GM12878 (cell line): Measurements from ENCODE around the gene MAD2L1. TPM values are rescaled to one million over a fixed set of nuclear protein-coding genes. Genes with fewer than 3 reads are reported as not detected.

ENCODE experiments used
- ATAC-seq: fragments of 200-7000 bp; cut with Tn5 transposase; 3 replicates; pipeline ENCODE4 v1.9.1; 2020; ENCODE audit warnings: mild to moderate bottlenecking, moderate library complexity
- BruUV-seq: library from RNA; stranded (reverse); fragments of 400-500 nt; replicated peaks from 2 replicates; lab custom pipeline; 2021; lab: Mats Ljungman, UMichigan
- CTCF ChIA-PET: fragments of 300-600 bp; sonication (Branson Sonifier 250); formaldehyde crosslinking; extraction: SDS; loops from one replicate; lab custom pipeline; 2021; ENCODE audit warnings: inconsistent platforms; lab: Yijun Ruan, JAX
- POLR2A ChIA-PET: fragments of 350-600 bp; formaldehyde crosslinking; extraction: SDS; loops from one replicate; lab custom pipeline; 2021; ENCODE audit warnings: inconsistent platforms; lab: Charles Lee
- RAD21 ChIA-PET: fragments of 300-600 bp; sonication (Branson Sonifier 250); formaldehyde crosslinking; loops from one replicate; lab custom pipeline; 2023; ENCODE audit warnings: antibody characterized with exemption; ENCODE audit not compliant: unreplicated experiment; lab: Charles Lee
- SMC1A ChIA-PET: fragments of 300-600 bp; sonication (Branson Sonifier 250); formaldehyde crosslinking; loops from one replicate; lab custom pipeline; 2023; ENCODE audit not compliant: unreplicated experiment, uncharacterized antibody; lab: Charles Lee
- DNase-seq: peaks from one replicate; pipeline ENCODE4 v3.0.0-alpha.2; 2011; ENCODE audit warnings: low read depth, low spot score
- FAIRE-seq: peaks from 3 replicates; lab custom pipeline; 2011; peaks lifted over from hg19 to GRCh38; lab: Jason Lieb, UNC
- H2AFZ ChIP-seq: 2 replicates; pipeline ENCODE4 v1.6.0; 2011; ENCODE audit warnings: low read depth, low read length, control low read depth; ENCODE audit not compliant: control insufficient read depth
- H3K27ac ChIP-seq: 2 replicates; pipeline ENCODE4 v1.5.1; 2011; ENCODE audit warnings: control low read depth; ENCODE audit not compliant: control insufficient read depth, insufficient read depth
- H3K27me3 ChIP-seq, 2 experiments: replicated peaks in 1 of 2; 2 replicates each; pipeline versions ENCODE4 v1.6.0 to v1.6.1; 2011; ENCODE audit warnings: low read length in 1 of 2; ENCODE audit not compliant: control insufficient read depth in 2 of 2, insufficient read depth in 2 of 2
- H3K36me3 ChIP-seq, 2 experiments: 2 replicates each; pipeline ENCODE4 v1.5.1; 2011; ENCODE audit warnings: low read length in 1 of 2; ENCODE audit not compliant: control insufficient read depth in 2 of 2, insufficient read depth in 2 of 2
- H3K4me1 ChIP-seq: 2 replicates; pipeline ENCODE4 v1.6.1; 2011; ENCODE audit warnings: mild to moderate bottlenecking, low read length, moderate library complexity, mixed read lengths; ENCODE audit not compliant: control insufficient read depth, insufficient read depth
- H3K4me2 ChIP-seq: 2 replicates; pipeline ENCODE4 v1.6.0; 2011; ENCODE audit warnings: control low read depth; ENCODE audit not compliant: control insufficient read depth, insufficient read depth
- H3K4me3 ChIP-seq: fragments of 200-600 bp; sonication (generic); 2 replicates; pipeline ENCODE4 v1.5.1; 2016
- H3K79me2 ChIP-seq: 2 replicates; pipeline ENCODE4 v1.6.0; 2011; ENCODE audit warnings: low read length; ENCODE audit not compliant: control insufficient read depth, insufficient read depth
- H3K9ac ChIP-seq: 2 replicates; pipeline ENCODE4 v1.8.0; 2011; ENCODE audit warnings: low read length, control low read depth, mixed read lengths; ENCODE audit not compliant: control insufficient read depth, insufficient read depth
- H3K9me3 ChIP-seq: replicated peaks from 3 replicates; pipeline ENCODE4 v1.5.1; 2011; ENCODE audit warnings: mild to moderate bottlenecking, low read length; ENCODE audit not compliant: control insufficient read depth, insufficient read depth
- H4K20me1 ChIP-seq: 2 replicates; pipeline ENCODE4 v1.6.0; 2011; ENCODE audit not compliant: control insufficient read depth, insufficient read depth
- CEBPB ChIP-seq, 2 experiments: fragments of 150-350 bp in 1 of 2; IDR thresholded peaks; 2 replicates each; pipeline ENCODE4 v1.6.1; 2012 to 2014; ENCODE audit warnings: low read depth in 2 of 2, low read length in 2 of 2, borderline replicate concordance in 1 of 2, inconsistent platforms in 1 of 2
- CUX1 ChIP-seq: IDR thresholded peaks from 2 replicates; pipeline ENCODE4 v1.6.1; 2012; ENCODE audit warnings: improper control_type of control experiment, low read depth, low read length; ENCODE audit not compliant: insufficient replicate concordance
- IRF4 ChIP-seq: IDR thresholded peaks from 2 replicates; pipeline ENCODE4 v1.6.1; 2011; ENCODE audit warnings: low read depth, low read length
- MEF2A ChIP-seq: IDR thresholded peaks from 2 replicates; pipeline ENCODE4 v1.6.1; 2011; ENCODE audit warnings: low read depth, mild to moderate bottlenecking, low read length, moderate library complexity; ENCODE audit not compliant: insufficient read depth
- NR2C1 ChIP-seq: fragments of 450-650 bp; IDR thresholded peaks from 2 replicates; pipeline ENCODE4 v1.6.1; 2017; ENCODE audit warnings: antibody characterized with exemption, mild to moderate bottlenecking, moderate library complexity
- RFX5 ChIP-seq: IDR thresholded peaks from 2 replicates; pipeline ENCODE4 v1.6.1; 2011; ENCODE audit warnings: low read depth, low read length, improper control_type of control experiment
- SMAD1 ChIP-seq: fragments of 450-650 bp; IDR thresholded peaks from 2 replicates; pipeline ENCODE4 v1.6.1; 2018; ENCODE audit warnings: mild to moderate bottlenecking, low read depth; ENCODE audit not compliant: partially characterized antibody
- SP1 ChIP-seq: IDR thresholded peaks from one replicate; pipeline ENCODE4 v1.6.1; 2011; ENCODE audit warnings: low read depth, low read length
- SPI1 ChIP-seq: IDR thresholded peaks from 2 replicates; pipeline ENCODE4 v1.6.1; 2011; ENCODE audit warnings: low read depth, mild to moderate bottlenecking, low read length, moderate library complexity, borderline replicate concordance; ENCODE audit not compliant: insufficient read depth
- SREBF2 ChIP-seq: IDR thresholded peaks from 2 replicates; pipeline ENCODE4 v1.6.1; 2012; ENCODE audit warnings: mild to moderate bottlenecking, low read length
- TBL1XR1 ChIP-seq: IDR thresholded peaks from 2 replicates; pipeline ENCODE4 v1.6.1; 2012; ENCODE audit warnings: low read depth, low read length, improper control_type of control experiment
- TCF12 ChIP-seq: IDR thresholded peaks from 2 replicates; pipeline ENCODE4 v1.6.1; 2011; ENCODE audit warnings: low read depth, mild to moderate bottlenecking, low read length
- WGBS: methylation state at CpG from one replicate; pipeline ENCODE4 v1.1.6; 2016; ENCODE audit warnings: low lambda C conversion rate; ENCODE audit not compliant: insufficient replicate concordance, insufficient coverage; ENCODE audit errors: missing lambda C conversion rate; 5-methylcytosine and 5-hydroxymethylcytosine counted together
- in situ Hi-C: fragments of 300-500 bp; cut with MboI; formaldehyde crosslinking; loops from 9 replicates; pipeline ENCODE4 v1.14.3; 2018; ENCODE audit warnings: mixed read lengths
- intact Hi-C: fragments of 100-400 bp; cut with micrococcal nuclease; formaldehyde crosslinking; loops from one replicate; pipeline ENCODE4 v1.14.2; 2022; ENCODE audit not compliant: unreplicated experiment
- polyA plus RNA-seq, 11 experiments: library from polyadenylated mRNA; depleted of rRNA in 4 of 11; unstranded in 6 of 11; stranded (reverse) in 5 of 11; fragments of >200 nt; fragmentation: Nextera tagmentation in 4 of 11; fragmentation: Illumina TruSeq in 1 of 11; extraction: Ambion mirVana in 4 of 11; extraction: Trizol in 1 of 11; gene quantifications; 1 replicate in 1 of 11; 2 replicates in 10 of 11; pipeline versions ENCODE4 v1.2.1 to v1.2.3, GENCODE V29; 2011 to 2016; ENCODE audit warnings: inconsistent platforms in 2 of 11, missing spikeins in 2 of 11, low read depth in 1 of 11
- total RNA-seq, 4 experiments: library from RNA; depleted of rRNA in 3 of 4; stranded (reverse); fragments of >200 nt in 3 of 4; fragmentation: Illumina TruSeq in 1 of 4; extraction: Trizol in 1 of 4; gene quantifications; 2 replicates each; pipeline versions ENCODE4 v1.2.1 to v1.2.3, GENCODE V29; 2013 to 2021

The MAD2L1 gene
- total and polyA plus RNA-seq, 10 of the 15 experiments (the other 5 are each of a cell fraction or from before 2014, with no cell fraction given) = 58.1 to 407 (median 110) TPM

- Histone ChIP-seq H3K4me2 (no peak overlapping the region), H3K9me3 (no peaks in the 10 kb centered on the region), H3K4me1 (no peaks in the 10 kb centered on the region), H3K27me3 (no peaks in the 10 kb centered on the region), H3K27ac (no peak overlapping the region), H3K9ac (no peak overlapping the region), H4K20me1 (no peaks in the 10 kb centered on the region), H3K4me3 (no peak overlapping the region), H3K36me3 (no peaks in the 10 kb centered on the region), H3K79me2 (no peaks in the 10 kb centered on the region), H2AFZ (no peak overlapping the region)
- intact Hi-C loops = no loop called here
- CTCF ChIA-PET = no interaction called here
- ATAC-seq = no peak
- FAIRE-seq = no peak
- RAD21 ChIA-PET = no interaction called here
- DNase-seq = no peak
- in situ Hi-C loops = no loop called here
- POLR2A ChIA-PET = no interaction called here
- TF ChIP-seq NR2C1 = no peak
- no peak for TF ChIP-seq SPI1
- TF ChIP-seq RFX5 = no peak
- no peak for TF ChIP-seq SP1
- TF ChIP-seq MEF2A = no peak
- WGBS = 73% methylated on average over 1 of the region's 1 CpG
- SMC1A ChIA-PET = no interaction called here
- BruUV-seq = no TSS peak
Measured at GRCh38 chr4:120111745-120112144, 45.1 kb upstream of the MAD2L1 start.

- BruUV-seq = no TSS peak
- Histone ChIP-seq H3K9me3 (no peaks in the 10 kb centered on the region), H3K27me3 (no peaks in the 10 kb centered on the region), H3K4me3 (no peak overlapping the region), H3K36me3 (no peaks in the 10 kb centered on the region), H3K27ac (no peak overlapping the region), H3K4me2 (no peak overlapping the region), H3K79me2 (no peaks in the 10 kb centered on the region), H3K4me1 (no peaks in the 10 kb centered on the region), H4K20me1 (no peaks in the 10 kb centered on the region), H2AFZ (no peak overlapping the region), H3K9ac (no peak overlapping the region)
- no peak for ATAC-seq
- ChIA-PET POLR2A (no interaction called here), SMC1A (no interaction called here), CTCF (no interaction called here), RAD21 (no interaction called here)
- in situ Hi-C loops (no loop called here), intact Hi-C loops (no loop called here)
- FAIRE-seq = no peak
- DNase-seq = no peak
- no peak for TF ChIP-seq TBL1XR1
- TF ChIP-seq CUX1 = no peak
- TF ChIP-seq IRF4 = no peak
- no peak for TF ChIP-seq SMAD1
- no peak for TF ChIP-seq TCF12
- no peak for TF ChIP-seq SREBF2
- no peak for TF ChIP-seq CEBPB (IDR thresholded peaks at IDR 0.05; ENCODE audit: borderline replicate concordance in 1 of 2, low read depth in 2 of 2, low read length in 2 of 2)
Measured at GRCh38 chr4:120109406-120109805, 42.8 kb upstream of the MAD2L1 start.
